GM21381 (cell line): Measurements from ENCODE around the gene CNN2.

Experiments used
- ATAC-seq: cut with Tn5 transposase; IDR thresholded peaks from one replicate; pipeline ENCODE4 v1.9.1; 2021; ENCODE audit warnings: mild to moderate bottlenecking, moderate library complexity; ENCODE audit not compliant: unreplicated experiment

The CNN2 gene

GRCh38 chr19:995051-995827 lies 31.2 kb upstream of the CNN2 start:
- no peak for ATAC-seq

GRCh38 chr19:996051-996838 lies 30.2 kb upstream of the CNN2 start:
- no peak for ATAC-seq

- ATAC-seq, result no peak
These were observed 28.3 kb upstream of the CNN2 start for GRCh38 chr19:998064-998463.

GRCh38 chr19:999379-999719 lies 27.1 kb upstream of the CNN2 start:
- no peak for ATAC-seq

- ATAC-seq, result no peak
These were observed 26.3 kb upstream of the CNN2 start, which contains the start of gene GRIN3B for GRCh38 chr19:1000095-1000494. Gene GRIN3B (plus strand): TSS chr19:1000419. CDS start chr19:1000438, 19 bp downstream.

- ATAC-seq, result no peak
These were observed 25.5 kb upstream of the CNN2 start for GRCh38 chr19:1000591-1001537.

GRCh38 chr19:1001538-1002166 lies 24.8 kb upstream of the CNN2 start:
- ATAC-seq, result no peak

GRCh38 chr19:1002600-1002999 lies 23.8 kb upstream of the CNN2 start:
- no peak for ATAC-seq

GRCh38 chr19:1003283-1003682 lies 23.1 kb upstream of the CNN2 start:
- no peak for ATAC-seq

GRCh38 chr19:1004204-1004802 lies 22.1 kb upstream of the CNN2 start:
- no peak for ATAC-seq

- no peak for ATAC-seq
These were observed 21.4 kb upstream of the CNN2 start for GRCh38 chr19:1004803-1005664.

GRCh38 chr19:1006711-1007398 lies 19.6 kb upstream of the CNN2 start:
- no peak for ATAC-seq

- no peak for ATAC-seq
These were observed 18.8 kb upstream of the CNN2 start for GRCh38 chr19:1007399-1008251.

- no peak for ATAC-seq
These were observed 18.0 kb upstream of the CNN2 start for GRCh38 chr19:1008268-1009040.

- ATAC-seq, result no peak
These were observed 17.1 kb upstream of the CNN2 start for GRCh38 chr19:1009041-1009980.

- ATAC-seq, result no peak
These were observed 16.3 kb upstream of the CNN2 start for GRCh38 chr19:1009981-1010538.
